CD4-positive, alpha-beta T cell treated with Interleukin-6 for 4 hours (primary cell): ENCODE data around the gene GABRR3.

Source experiments
- DNase-seq: peaks from one replicate; pipeline ENCODE4 v3.0.0-alpha.2; 2020; ENCODE audit warnings: mixed read lengths

Gene GABRR3

GRCh38 chr3:97988784-97989568 is 46.1 kb downstream of the GABRR3 start:
- no peak for DNase-seq

GRCh38 chr3:97987306-97987705 is 47.8 kb downstream of the GABRR3 start:
- DNase-seq, result no peak

GRCh38 chr3:97983933-97984491 is 51.1 kb downstream of the GABRR3 start:
- no peak for DNase-seq

GRCh38 chr3:97981886-97982285 is 53.2 kb downstream of the GABRR3 start:
- DNase-seq, result no peak

- DNase-seq, result no peak
Observed at GRCh38 chr3:97979610-97980009, 55.5 kb downstream of the GABRR3 start.

- DNase-seq, result no peak
Observed at GRCh38 chr3:97975466-97975865, 59.6 kb downstream of the GABRR3 start.

GRCh38 chr3:97974996-97975395 is 60.1 kb downstream of the GABRR3 start:
- DNase-seq, result no peak

- DNase-seq, result no peak
Observed at GRCh38 chr3:97972976-97973375, 62.1 kb downstream of the GABRR3 start.

GRCh38 chr3:97971679-97972567 is 63.2 kb downstream of the GABRR3 start, which contains the start of gene RIOX2:
RIOX2 (minus strand) TSS chr3:97972431; CDS start chr3:97967593, 4,838 bp downstream.
- DNase-seq, result peak; percentile 81

- no peak for DNase-seq
Observed at GRCh38 chr3:97970956-97971620, 64.0 kb downstream of the GABRR3 start.

GRCh38 chr3:97970156-97970555 is 65.0 kb downstream of the GABRR3 start:
- DNase-seq, result no peak

GRCh38 chr3:97969541-97969940 is 65.6 kb downstream of the GABRR3 start:
- DNase-seq, result no peak

GRCh38 chr3:97968376-97968775 is 66.7 kb downstream of the GABRR3 start:
- DNase-seq, result no peak

GRCh38 chr3:97967966-97968365 is 67.1 kb downstream of the GABRR3 start:
- DNase-seq, result no peak

GRCh38 chr3:97960993-97961766 is 73.9 kb downstream of the GABRR3 start:
- DNase-seq, result no peak

GRCh38 chr3:97960551-97960950 is 74.6 kb downstream of the GABRR3 start:
- no peak for DNase-seq

- DNase-seq, result no peak
Observed at GRCh38 chr3:97959872-97960271, 75.2 kb downstream of the GABRR3 start.

GRCh38 chr3:97958796-97959195 is 76.3 kb downstream of the GABRR3 start:
- no peak for DNase-seq

- DNase-seq, result no peak
Observed at GRCh38 chr3:97958396-97958795, 76.7 kb downstream of the GABRR3 start.

- no peak for DNase-seq
Observed at GRCh38 chr3:97957617-97958311, 77.4 kb downstream of the GABRR3 start.

- DNase-seq, result no peak
Observed at GRCh38 chr3:97956051-97956450, 79.1 kb downstream of the GABRR3 start.
